GM12872 (cell line): Measurements from ENCODE around the gene GALNT17.

Experiments
- TF ChIP-seq, protein P1 (sequence below): IDR thresholded peaks from 3 replicates; pipeline ENCODE4 v1.5.1; 2011; ENCODE audit warnings: low read depth, mild to moderate bottlenecking, low read length, moderate library complexity; ENCODE audit not compliant: insufficient read depth

GALNT17 gene

DNA sequence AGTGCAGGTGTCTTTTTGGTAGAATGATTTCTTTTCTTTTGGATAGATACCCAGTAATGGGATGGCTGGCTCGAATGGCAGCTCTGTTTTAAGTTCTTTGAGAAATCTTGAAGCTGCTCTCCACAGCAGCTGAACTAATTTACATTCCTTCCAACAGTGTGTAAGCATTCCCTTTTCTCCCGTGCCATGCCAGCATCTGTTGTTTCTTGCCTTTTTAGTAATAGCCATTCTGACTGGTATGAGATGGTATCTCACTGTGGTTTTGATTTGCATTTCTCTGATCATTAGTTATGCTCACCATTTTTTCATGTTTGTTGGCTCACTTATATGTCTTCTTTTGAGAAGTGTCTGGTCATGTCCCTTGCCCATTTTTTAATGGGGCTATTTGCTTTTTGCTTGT, 486.3 kb downstream of the GALNT17 start:
- TF ChIP-seq, protein P1, sequence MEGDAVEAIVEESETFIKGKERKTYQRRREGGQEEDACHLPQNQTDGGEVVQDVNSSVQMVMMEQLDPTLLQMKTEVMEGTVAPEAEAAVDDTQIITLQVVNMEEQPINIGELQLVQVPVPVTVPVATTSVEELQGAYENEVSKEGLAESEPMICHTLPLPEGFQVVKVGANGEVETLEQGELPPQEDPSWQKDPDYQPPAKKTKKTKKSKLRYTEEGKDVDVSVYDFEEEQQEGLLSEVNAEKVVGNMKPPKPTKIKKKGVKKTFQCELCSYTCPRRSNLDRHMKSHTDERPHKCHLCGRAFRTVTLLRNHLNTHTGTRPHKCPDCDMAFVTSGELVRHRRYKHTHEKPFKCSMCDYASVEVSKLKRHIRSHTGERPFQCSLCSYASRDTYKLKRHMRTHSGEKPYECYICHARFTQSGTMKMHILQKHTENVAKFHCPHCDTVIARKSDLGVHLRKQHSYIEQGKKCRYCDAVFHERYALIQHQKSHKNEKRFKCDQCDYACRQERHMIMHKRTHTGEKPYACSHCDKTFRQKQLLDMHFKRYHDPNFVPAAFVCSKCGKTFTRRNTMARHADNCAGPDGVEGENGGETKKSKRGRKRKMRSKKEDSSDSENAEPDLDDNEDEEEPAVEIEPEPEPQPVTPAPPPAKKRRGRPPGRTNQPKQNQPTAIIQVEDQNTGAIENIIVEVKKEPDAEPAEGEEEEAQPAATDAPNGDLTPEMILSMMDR, result no peak

- TF ChIP-seq, protein P1, result no peak
These were observed 493.6 kb downstream of the GALNT17 start for GRCh38 chr7:71625545-71625944.

DNA sequence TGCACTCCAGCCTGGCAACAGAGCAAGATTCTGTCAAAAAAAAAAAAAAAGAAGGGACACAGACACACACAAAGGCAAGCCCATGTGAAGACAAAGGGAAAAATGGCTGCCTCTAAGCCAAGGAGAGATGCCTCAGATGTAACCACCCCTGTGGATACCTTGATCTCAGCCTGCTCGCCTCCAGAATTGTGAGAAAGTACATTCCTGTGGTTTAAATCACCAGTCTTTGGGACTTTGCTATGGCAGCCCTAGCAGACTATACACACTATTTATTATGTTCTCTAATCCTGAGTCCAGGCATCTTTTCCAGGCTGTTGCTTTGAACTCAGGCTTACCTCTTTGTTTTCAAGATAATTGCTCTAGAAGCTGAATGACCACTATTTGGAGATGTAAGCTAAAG, 494.3 kb downstream of the GALNT17 start:
- TF ChIP-seq, protein P1, result no peak

- TF ChIP-seq, protein P1, result no peak
These were observed 495.7 kb downstream of the GALNT17 start for GRCh38 chr7:71627651-71628050.

DNA sequence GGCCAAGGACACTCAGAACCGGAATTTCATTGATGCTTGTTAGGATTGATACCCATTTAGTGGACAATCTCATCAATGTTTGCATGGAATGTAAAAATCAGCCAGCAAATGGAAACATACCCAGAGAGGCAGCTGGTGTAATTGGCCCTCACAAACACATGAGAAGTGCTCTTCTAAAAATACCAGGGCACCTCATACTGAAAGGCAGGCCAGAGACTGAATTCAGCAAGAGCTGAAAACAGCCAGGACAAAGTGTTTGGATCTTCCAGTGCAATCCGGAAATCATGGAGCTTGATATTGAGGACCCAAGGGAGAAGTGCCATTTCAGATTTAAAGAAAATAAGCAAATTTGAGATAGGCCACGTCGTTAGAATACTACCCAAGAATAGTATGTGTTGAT, 498.6 kb downstream of the GALNT17 start:
- TF ChIP-seq, protein P1, result no peak

- TF ChIP-seq, protein P1, result no peak
These were observed 501.6 kb downstream of the GALNT17 start for GRCh38 chr7:71633551-71634008.

GRCh38 chr7:71636329-71636728, 504.4 kb downstream of the GALNT17 start:
- TF ChIP-seq, protein P1, result no peak

- TF ChIP-seq, protein P1, result no peak
These were observed 505.6 kb downstream of the GALNT17 start for GRCh38 chr7:71637578-71637977.
